SU-DHL-6 (cell line): ENCODE results near the gene FBH1.

Experiments
- H2AFZ ChIP-seq: fragments of 200-600 bp; sonication (generic); 2 replicates; pipeline ENCODE4 v1.6.1; 2014; ENCODE audit warnings: low read depth, mild to moderate bottlenecking, moderate library complexity, mixed read lengths, antibody characterized with exemption, low read length; ENCODE audit not compliant: severe bottlenecking
- H3F3A ChIP-seq: fragments of 200-600 bp; shearing (Covaris generic); 2 replicates; pipeline ENCODE4 v1.6.0; 2016; ENCODE audit warnings: antibody characterized with exemption, mild to moderate bottlenecking; ENCODE audit not compliant: insufficient read depth
- H3K27ac ChIP-seq: fragments of 200-600 bp; sonication (generic); 2 replicates; pipeline ENCODE4 v1.5.1; 2016; ENCODE audit warnings: low read depth, mild to moderate bottlenecking, low read length, moderate library complexity, mixed read lengths
- H3K27me3 ChIP-seq: fragments of 200-600 bp; sonication (generic), shearing (Covaris generic); 2 replicates; pipeline ENCODE4 v1.6.0; 2014; ENCODE audit warnings: mild to moderate bottlenecking, low read length
- H3K36me3 ChIP-seq: fragments of 200-600 bp; sonication (generic); 2 replicates; pipeline ENCODE4 v1.6.1; 2014; ENCODE audit warnings: mild to moderate bottlenecking, low read length, mixed read lengths
- H3K4me2 ChIP-seq: fragments of 300-600, 200-600 bp; shearing (Covaris generic), sonication (generic); 2 replicates; pipeline ENCODE4 v1.6.0; 2014; ENCODE audit warnings: low read length, low read depth, mild to moderate bottlenecking; ENCODE audit not compliant: poor library complexity, severe bottlenecking
- H3K4me3 ChIP-seq: fragments of 200-600 bp; sonication (generic); 2 replicates; pipeline ENCODE4 v1.5.1; 2014; ENCODE audit warnings: antibody characterized with exemption, low read length, mild to moderate bottlenecking, mixed read lengths; ENCODE audit not compliant: insufficient read depth, poor library complexity, severe bottlenecking
- H3K79me2 ChIP-seq: fragments of 200-600 bp; sonication (generic); 2 replicates; pipeline ENCODE4 v1.6.1; 2014; ENCODE audit warnings: mild to moderate bottlenecking, low read length, moderate library complexity; ENCODE audit not compliant: insufficient read depth
- H3K9ac ChIP-seq: fragments of 200-600 bp; sonication (generic); 2 replicates; pipeline ENCODE4 v1.7.0; 2014; ENCODE audit warnings: mild to moderate bottlenecking, low read length
- H3K9me2 ChIP-seq: fragments of 200-600 bp; sonication (generic); replicated peaks from 2 replicates; pipeline ENCODE4 v1.6.1; 2014; ENCODE audit warnings: low read length; ENCODE audit not compliant: insufficient read depth
- H3K9me3 ChIP-seq: fragments of 200-600 bp; sonication (generic); 2 replicates; pipeline ENCODE4 v1.6.1; 2014; ENCODE audit warnings: low read length, mixed read lengths; ENCODE audit not compliant: insufficient read depth
- H4K20me1 ChIP-seq: fragments of 200-600 bp; sonication (generic); 2 replicates; pipeline ENCODE4 v1.6.1; 2014; ENCODE audit warnings: low read depth, mild to moderate bottlenecking, antibody characterized with exemption, low read length, moderate library complexity, mixed read lengths
- CTCF ChIP-seq: fragments of 200-600 bp; sonication (generic); IDR thresholded peaks from one replicate; pipeline ENCODE4 v1.5.1; 2017; ENCODE audit warnings: antibody characterized with exemption, mild to moderate bottlenecking, low read length, moderate library complexity; ENCODE audit not compliant: insufficient read depth, poor library complexity, severe bottlenecking
- EZH2phosphoT487 ChIP-seq: fragments of 200-600 bp; sonication (generic), shearing (Covaris generic); conservative IDR thresholded peaks from 2 replicates; pipeline ENCODE4 v1.6.1; 2018; ENCODE audit warnings: mild to moderate bottlenecking, antibody characterized with exemption, low read length, moderate library complexity, mixed read lengths

The FBH1 gene

GRCh38 chr10:5896208-5897052 is 6.4 kb downstream of the FBH1 start:
- H3F3A ChIP-seq: no peaks in the 10 kb centered on the region
- no peaks in the 10 kb centered on the region for H3K36me3 ChIP-seq
- H3K4me2 ChIP-seq: no peak overlapping the region
- no peak overlapping the region for H3K27ac ChIP-seq
- TF ChIP-seq EZH2phosphoT487 (no peak), CTCF (no peak)
- no peak overlapping the region for H3K4me3 ChIP-seq
- H2AFZ ChIP-seq: no peak overlapping the region
- H4K20me1 ChIP-seq: no peaks in the 10 kb centered on the region
- peaks cover 32% of the 10 kb centered on the region for H3K79me2 ChIP-seq
- H3K9me2 ChIP-seq: no peaks in the 10 kb centered on the region
- no peaks in the 10 kb centered on the region for H3K9me3 ChIP-seq
- H3K9ac ChIP-seq: no peak overlapping the region
- no peaks in the 10 kb centered on the region for H3K27me3 ChIP-seq

- H3K4me3 ChIP-seq: no peak overlapping the region
- H3K79me2 ChIP-seq: peaks cover 26% of the 10 kb centered on the region
- H3K36me3 ChIP-seq: no peaks in the 10 kb centered on the region
Measured at GRCh38 chr10:5897053-5897340, 7.0 kb downstream of the FBH1 start.

DNA sequence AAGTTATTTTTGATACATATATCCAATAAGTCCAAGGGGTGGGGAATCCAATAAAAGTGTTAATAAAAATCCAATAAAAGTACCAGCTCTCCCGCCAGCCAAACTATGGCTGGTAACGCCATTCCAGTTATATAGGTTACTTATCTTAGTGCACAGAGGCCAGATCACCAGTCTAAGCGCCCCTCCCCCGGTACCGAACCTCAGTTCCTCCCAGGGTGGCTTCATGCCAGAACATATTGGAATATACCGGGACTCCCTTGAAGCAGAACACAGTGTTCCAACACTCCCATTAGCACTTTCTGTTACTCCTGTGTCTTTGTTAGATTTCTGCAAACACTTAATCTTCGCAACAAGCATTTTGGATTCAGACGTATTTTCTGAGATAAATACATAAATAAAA is 7.5 kb downstream of the FBH1 start:
- Histone ChIP-seq H3K27me3 (no peaks in the 10 kb centered on the region), H3K4me3 (no peak overlapping the region), H3K9ac (no peak overlapping the region), H2AFZ (no peak overlapping the region), H3K27ac (no peak overlapping the region), H3K9me3 (no peaks in the 10 kb centered on the region), H3K9me2 (no peaks in the 10 kb centered on the region), H3F3A (no peaks in the 10 kb centered on the region), H3K36me3 (no peaks in the 10 kb centered on the region), H4K20me1 (no peaks in the 10 kb centered on the region), H3K79me2 (peaks cover 23% of the 10 kb centered on the region; the same call in 1 of the 2 replicates), H3K4me2 (no peak overlapping the region)
- TF ChIP-seq EZH2phosphoT487: no peak
- no peak for TF ChIP-seq CTCF

More at GRCh38 chr10:5897053-5897340, 7.0 kb downstream of the FBH1 start:
- H3K27me3 ChIP-seq: no peaks in the 10 kb centered on the region
- H3K9ac ChIP-seq: no peak overlapping the region
- TF ChIP-seq CTCF (no peak), EZH2phosphoT487 (no peak)
- no peak overlapping the region for H3K27ac ChIP-seq
- H3K9me2 ChIP-seq: no peaks in the 10 kb centered on the region
- no peak overlapping the region for H3K4me2 ChIP-seq
- H2AFZ ChIP-seq: no peak overlapping the region
- no peaks in the 10 kb centered on the region for H3K9me3 ChIP-seq
- H4K20me1 ChIP-seq: no peaks in the 10 kb centered on the region
- no peaks in the 10 kb centered on the region for H3F3A ChIP-seq
